Measurements from ENCODE around the gene REC114.
"Not testable (repeated sequence)": the region's sequence is repeated elsewhere in the genome, so short reads cannot be mapped to it uniquely, and the experiment has no call there.

REC114 gene

GRCh38 chr15:73530649-73531048 is 87.7 kb downstream of the REC114 start:
- no peak for DNase-seq (ENCODE audit: low spot score)

- DNase-seq (ENCODE audit: low spot score): no peak
Observed at GRCh38 chr15:73538123-73538522, 95.2 kb downstream of the REC114 start.

GRCh38 chr15:73538563-73539211 is 95.7 kb downstream of the REC114 start:
- no peak for DNase-seq (ENCODE audit: low spot score)

GRCh38 chr15:73539212-73540128 is 96.5 kb downstream of the REC114 start:
- DNase-seq (ENCODE audit: low spot score): no peak

- no peak for DNase-seq (ENCODE audit: low spot score)
Observed at GRCh38 chr15:73540161-73540560, 97.2 kb downstream of the REC114 start.

- DNase-seq (ENCODE audit: low spot score): no peak
Observed at GRCh38 chr15:73541479-73541878, 98.5 kb downstream of the REC114 start.

GRCh38 chr15:73548925-73549324 is 106.0 kb downstream of the REC114 start:
- not testable (repeated sequence) for DNase-seq (ENCODE audit: low spot score)

- DNase-seq (ENCODE audit: low spot score): no peak
Observed at GRCh38 chr15:73550190-73550589, 107.2 kb downstream of the REC114 start.

GRCh38 chr15:73555080-73555479 is 112.1 kb downstream of the REC114 start:
- no peak for DNase-seq (ENCODE audit: low spot score)

- DNase-seq (ENCODE audit: low spot score): no peak
Observed at GRCh38 chr15:73558529-73558928, 115.6 kb downstream of the REC114 start.

GRCh38 chr15:73560501-73561117 is 117.6 kb downstream of the REC114 start:
- DNase-seq (ENCODE audit: low spot score): peak; percentile 68

GRCh38 chr15:73564255-73564654 is 121.3 kb downstream of the REC114 start:
- DNase-seq (ENCODE audit: low spot score): peak; percentile 1

GRCh38 chr15:73567020-73567419 is 124.1 kb downstream of the REC114 start:
- no peak for DNase-seq (ENCODE audit: low spot score)

- DNase-seq (ENCODE audit: low spot score): no peak
Observed at GRCh38 chr15:73568564-73569280, 125.8 kb downstream of the REC114 start.

- DNase-seq (ENCODE audit: low spot score): no peak
Observed at GRCh38 chr15:73569361-73569760, 126.4 kb downstream of the REC114 start.

GRCh38 chr15:73570355-73571032 is 127.5 kb downstream of the REC114 start:
- DNase-seq (ENCODE audit: low spot score): no peak

GRCh38 chr15:73571346-73571745 is 128.4 kb downstream of the REC114 start:
- DNase-seq (ENCODE audit: low spot score): no peak

- DNase-seq (ENCODE audit: low spot score): no peak
Observed at GRCh38 chr15:73572296-73572695, 129.3 kb downstream of the REC114 start.

GRCh38 chr15:73573037-73573436 is 130.1 kb downstream of the REC114 start:
- DNase-seq (ENCODE audit: low spot score): no peak

GRCh38 chr15:73573572-73573971 is 130.6 kb downstream of the REC114 start:
- DNase-seq (ENCODE audit: low spot score): no peak

GRCh38 chr15:73575636-73576247 is 132.8 kb downstream of the REC114 start:
- no peak for DNase-seq (ENCODE audit: low spot score)

All from globus pallidus (tissue), 1 donor.